ENCODE data around the gene PKD2L2.

PKD2L2 gene

GRCh38 chr5:137901011-137901817 lies 12.0 kb downstream of the PKD2L2 start:
- TF ChIP-seq FOXP2 (optimal IDR thresholded peaks at IDR 0.05; ENCODE audit: borderline replicate concordance, extremely low read depth, extremely low read length, insufficient read depth) (no peak), POLR2AphosphoS5 (IDR thresholded peaks at IDR 0.05; ENCODE audit: low read depth, low read length) (no peak), REST (IDR thresholded peaks at IDR 0.05; ENCODE audit: insufficient read depth in 1 of 2, low read depth in 2 of 2, low read length in 2 of 2) (no peak), TAF1 (IDR thresholded peaks at IDR 0.05; ENCODE audit: borderline replicate concordance, insufficient read depth, low read length) (no peak), SIN3A (IDR thresholded peaks at IDR 0.05; ENCODE audit: borderline replicate concordance, insufficient read depth, low read length) (no peak)

GRCh38 chr5:137902408-137903133 lies 13.3 kb downstream of the PKD2L2 start:
- TF ChIP-seq FOXP2 (optimal IDR thresholded peaks at IDR 0.05; ENCODE audit: borderline replicate concordance, extremely low read depth, extremely low read length, insufficient read depth) (no peak), POLR2AphosphoS5 (IDR thresholded peaks at IDR 0.05; ENCODE audit: low read depth, low read length) (no peak), SIN3A (IDR thresholded peaks at IDR 0.05; ENCODE audit: borderline replicate concordance, insufficient read depth, low read length) (no peak), REST (IDR thresholded peaks at IDR 0.05; ENCODE audit: insufficient read depth in 1 of 2, low read depth in 2 of 2, low read length in 2 of 2) (no peak), TAF1 (IDR thresholded peaks at IDR 0.05; ENCODE audit: borderline replicate concordance, insufficient read depth, low read length) (no peak)

GRCh38 chr5:137914758-137915157 lies 25.5 kb downstream of the PKD2L2 start:
- TF ChIP-seq POLR2AphosphoS5 (IDR thresholded peaks at IDR 0.05; ENCODE audit: low read depth, low read length) (no peak), TAF1 (IDR thresholded peaks at IDR 0.05; ENCODE audit: borderline replicate concordance, insufficient read depth, low read length) (no peak), SIN3A (IDR thresholded peaks at IDR 0.05; ENCODE audit: borderline replicate concordance, insufficient read depth, low read length) (no peak), REST (IDR thresholded peaks at IDR 0.05; ENCODE audit: insufficient read depth in 1 of 2, low read depth in 2 of 2, low read length in 2 of 2) (no peak), FOXP2 (optimal IDR thresholded peaks at IDR 0.05; ENCODE audit: borderline replicate concordance, extremely low read depth, extremely low read length, insufficient read depth) (no peak)

GRCh38 chr5:137916923-137917322 lies 27.7 kb downstream of the PKD2L2 start:
- TF ChIP-seq TAF1 (IDR thresholded peaks at IDR 0.05; ENCODE audit: borderline replicate concordance, insufficient read depth, low read length) (no peak), SIN3A (IDR thresholded peaks at IDR 0.05; ENCODE audit: borderline replicate concordance, insufficient read depth, low read length) (no peak), FOXP2 (optimal IDR thresholded peaks at IDR 0.05; ENCODE audit: borderline replicate concordance, extremely low read depth, extremely low read length, insufficient read depth) (no peak), REST (IDR thresholded peaks at IDR 0.05; ENCODE audit: insufficient read depth in 1 of 2, low read depth in 2 of 2, low read length in 2 of 2) (no peak), POLR2AphosphoS5 (IDR thresholded peaks at IDR 0.05; ENCODE audit: low read depth, low read length) (no peak)
